ENCODE data around the gene CREBL2. TPM values are rescaled to one million over a fixed set of nuclear protein-coding genes. Genes with fewer than 3 reads are reported as not detected.

CREBL2 gene
- total RNA-seq, 1 experiment from 2014 or later = 18.3 TPM

DNA sequence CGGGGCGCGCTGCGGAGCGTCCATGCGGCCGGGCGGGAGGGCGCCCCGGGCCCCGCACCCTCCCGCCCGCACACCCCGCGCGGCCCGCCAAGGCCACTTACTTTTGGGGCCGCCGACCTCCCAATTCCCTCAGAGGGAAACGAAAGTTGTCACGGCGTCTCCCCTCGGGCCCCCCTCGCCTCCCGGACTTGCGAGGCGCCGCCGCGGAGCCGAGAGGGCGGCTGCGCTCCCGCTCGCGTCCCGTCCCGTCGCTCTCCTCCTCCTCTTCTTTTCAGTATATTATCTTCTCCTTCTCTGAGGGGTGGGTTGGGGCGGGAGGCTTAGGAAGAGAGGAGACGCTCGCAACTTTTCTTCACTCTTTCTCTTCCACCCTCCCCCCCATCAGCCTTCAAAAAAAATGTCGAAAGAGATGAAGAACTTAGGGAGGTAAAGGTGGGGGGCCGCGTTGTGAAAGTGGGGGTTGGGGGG is 49.6 kb upstream of the CREBL2 start:
- Histone ChIP-seq H3K18ac (ENCODE audit: insufficient read length, low read depth, low read length) (peak overlapping the region; percentile 79), H3K4me2 (ENCODE audit: insufficient read depth, insufficient read length, low read length) (peak overlapping the region; percentile 86)
- H3K36me3 Mint-ChIP-seq (ENCODE audit: insufficient read depth in 1 of 3, low read depth in 3 of 3) = peaks cover 10 to 35% (median 23%) of the 10 kb centered on the region in 3 experiments

More for the DNA sequence above, 49.6 kb upstream of the CREBL2 start:
- Histone ChIP-seq H2AFZ (ENCODE audit: low read length) (no peak overlapping the region), H3K4me1 (ENCODE audit: insufficient read depth, low read length) (no peaks in the 10 kb centered on the region), H4K8ac (replicated peaks; ENCODE audit: insufficient read length, low read depth, low read length) (no peak overlapping the region), H2BK12ac (ENCODE audit: insufficient read length, low read depth, low read length) (no peak overlapping the region), H3K23ac (ENCODE audit: insufficient read length, low read depth, low read length) (no peak overlapping the region), H3K14ac (ENCODE audit: insufficient read depth, low read length) (peak overlapping the region; percentile 86), H4K5ac (ENCODE audit: insufficient read length, low read depth, low read length) (no peak overlapping the region), H2BK120ac (ENCODE audit: low read depth, low read length, poor library complexity, severe bottlenecking) (peak overlapping the region; percentile 79), H3K56ac (ENCODE audit: insufficient read length, low read depth, low read length) (no peak overlapping the region), H3K4ac (ENCODE audit: low read depth, low read length) (no peak overlapping the region), H3K9me3 (ENCODE audit: control insufficient read depth, low read depth, low read length) (no peaks in the 10 kb centered on the region), H3K9ac (ENCODE audit: extremely low read depth, insufficient read length, low read length) (peak overlapping the region; percentile 73), H2BK5ac (ENCODE audit: insufficient read length, low read length) (no peak overlapping the region), H2BK15ac (ENCODE audit: low read depth, low read length) (no peak overlapping the region), H3K27ac (ENCODE audit: insufficient read length, low read depth, low read length) (peak overlapping the region; percentile 24), H3T11ph (ENCODE audit: low read length) (no peak overlapping the region), H3K79me1 (ENCODE audit: insufficient read depth, low read depth, low read length, poor library complexity, severe bottlenecking) (no peaks in the 10 kb centered on the region), H2BK20ac (ENCODE audit: low read depth, low read length, poor library complexity, severe bottlenecking) (no peak overlapping the region), H4K20me1 (ENCODE audit: control insufficient read depth, insufficient read depth, insufficient read length) (no peaks in the 10 kb centered on the region), H3K27me3 (ENCODE audit: insufficient read depth, low read length) (no peaks in the 10 kb centered on the region), H3K79me2 (ENCODE audit: insufficient read depth, low read length) (peaks cover 12% of the 10 kb centered on the region; the same call in 1 of the 2 replicates), H4K91ac (ENCODE audit: insufficient read length, low read depth, low read length) (no peak overlapping the region), H2AK5ac (ENCODE audit: insufficient read length, low read length) (no peak overlapping the region), H3K23me2 (ENCODE audit: insufficient read length, low read depth, low read length, poor library complexity, severe bottlenecking) (peaks cover 6% of the 10 kb centered on the region)
- H3K27ac Mint-ChIP-seq = peak overlapping the region; percentile 94 to 100 (median 96)
- H3K4me3 Mint-ChIP-seq = peak overlapping the region; percentile 89 to 90
- DNase-seq = peak; percentile 51
- peaks cover 36 to 39% of the 10 kb centered on the region in 2 experiments for H3K4me1 Mint-ChIP-seq
- H3K27me3 Mint-ChIP-seq (ENCODE audit: low read depth) = peaks cover 2% of the 10 kb centered on the region; the same call in 1 of the 2 replicates
- no CpG with 5 or more reads among the region's 45 CpGs for WGBS (ENCODE audit: extremely low coverage, insufficient read length, low lambda C conversion rate)
- peaks cover 19% of the 10 kb centered on the region in 2 experiments for H3K9me3 Mint-ChIP-seq
- TF ChIP-seq, protein P1, sequence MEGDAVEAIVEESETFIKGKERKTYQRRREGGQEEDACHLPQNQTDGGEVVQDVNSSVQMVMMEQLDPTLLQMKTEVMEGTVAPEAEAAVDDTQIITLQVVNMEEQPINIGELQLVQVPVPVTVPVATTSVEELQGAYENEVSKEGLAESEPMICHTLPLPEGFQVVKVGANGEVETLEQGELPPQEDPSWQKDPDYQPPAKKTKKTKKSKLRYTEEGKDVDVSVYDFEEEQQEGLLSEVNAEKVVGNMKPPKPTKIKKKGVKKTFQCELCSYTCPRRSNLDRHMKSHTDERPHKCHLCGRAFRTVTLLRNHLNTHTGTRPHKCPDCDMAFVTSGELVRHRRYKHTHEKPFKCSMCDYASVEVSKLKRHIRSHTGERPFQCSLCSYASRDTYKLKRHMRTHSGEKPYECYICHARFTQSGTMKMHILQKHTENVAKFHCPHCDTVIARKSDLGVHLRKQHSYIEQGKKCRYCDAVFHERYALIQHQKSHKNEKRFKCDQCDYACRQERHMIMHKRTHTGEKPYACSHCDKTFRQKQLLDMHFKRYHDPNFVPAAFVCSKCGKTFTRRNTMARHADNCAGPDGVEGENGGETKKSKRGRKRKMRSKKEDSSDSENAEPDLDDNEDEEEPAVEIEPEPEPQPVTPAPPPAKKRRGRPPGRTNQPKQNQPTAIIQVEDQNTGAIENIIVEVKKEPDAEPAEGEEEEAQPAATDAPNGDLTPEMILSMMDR (conservative IDR thresholded peaks at IDR 0.05) = no peak
